ENCODE results near the gene LRTM2.

GRCh38 chr12:1779783-1780182 is 40.6 kb upstream of the LRTM2 start:
- TF ChIP-seq, protein P1, sequence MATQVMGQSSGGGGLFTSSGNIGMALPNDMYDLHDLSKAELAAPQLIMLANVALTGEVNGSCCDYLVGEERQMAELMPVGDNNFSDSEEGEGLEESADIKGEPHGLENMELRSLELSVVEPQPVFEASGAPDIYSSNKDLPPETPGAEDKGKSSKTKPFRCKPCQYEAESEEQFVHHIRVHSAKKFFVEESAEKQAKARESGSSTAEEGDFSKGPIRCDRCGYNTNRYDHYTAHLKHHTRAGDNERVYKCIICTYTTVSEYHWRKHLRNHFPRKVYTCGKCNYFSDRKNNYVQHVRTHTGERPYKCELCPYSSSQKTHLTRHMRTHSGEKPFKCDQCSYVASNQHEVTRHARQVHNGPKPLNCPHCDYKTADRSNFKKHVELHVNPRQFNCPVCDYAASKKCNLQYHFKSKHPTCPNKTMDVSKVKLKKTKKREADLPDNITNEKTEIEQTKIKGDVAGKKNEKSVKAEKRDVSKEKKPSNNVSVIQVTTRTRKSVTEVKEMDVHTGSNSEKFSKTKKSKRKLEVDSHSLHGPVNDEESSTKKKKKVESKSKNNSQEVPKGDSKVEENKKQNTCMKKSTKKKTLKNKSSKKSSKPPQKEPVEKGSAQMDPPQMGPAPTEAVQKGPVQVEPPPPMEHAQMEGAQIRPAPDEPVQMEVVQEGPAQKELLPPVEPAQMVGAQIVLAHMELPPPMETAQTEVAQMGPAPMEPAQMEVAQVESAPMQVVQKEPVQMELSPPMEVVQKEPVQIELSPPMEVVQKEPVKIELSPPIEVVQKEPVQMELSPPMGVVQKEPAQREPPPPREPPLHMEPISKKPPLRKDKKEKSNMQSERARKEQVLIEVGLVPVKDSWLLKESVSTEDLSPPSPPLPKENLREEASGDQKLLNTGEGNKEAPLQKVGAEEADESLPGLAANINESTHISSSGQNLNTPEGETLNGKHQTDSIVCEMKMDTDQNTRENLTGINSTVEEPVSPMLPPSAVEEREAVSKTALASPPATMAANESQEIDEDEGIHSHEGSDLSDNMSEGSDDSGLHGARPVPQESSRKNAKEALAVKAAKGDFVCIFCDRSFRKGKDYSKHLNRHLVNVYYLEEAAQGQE (IDR thresholded peaks at IDR 0.05; ENCODE audit: insufficient replicate concordance, low read depth): no peak
- TF ChIP-seq, protein P2, sequence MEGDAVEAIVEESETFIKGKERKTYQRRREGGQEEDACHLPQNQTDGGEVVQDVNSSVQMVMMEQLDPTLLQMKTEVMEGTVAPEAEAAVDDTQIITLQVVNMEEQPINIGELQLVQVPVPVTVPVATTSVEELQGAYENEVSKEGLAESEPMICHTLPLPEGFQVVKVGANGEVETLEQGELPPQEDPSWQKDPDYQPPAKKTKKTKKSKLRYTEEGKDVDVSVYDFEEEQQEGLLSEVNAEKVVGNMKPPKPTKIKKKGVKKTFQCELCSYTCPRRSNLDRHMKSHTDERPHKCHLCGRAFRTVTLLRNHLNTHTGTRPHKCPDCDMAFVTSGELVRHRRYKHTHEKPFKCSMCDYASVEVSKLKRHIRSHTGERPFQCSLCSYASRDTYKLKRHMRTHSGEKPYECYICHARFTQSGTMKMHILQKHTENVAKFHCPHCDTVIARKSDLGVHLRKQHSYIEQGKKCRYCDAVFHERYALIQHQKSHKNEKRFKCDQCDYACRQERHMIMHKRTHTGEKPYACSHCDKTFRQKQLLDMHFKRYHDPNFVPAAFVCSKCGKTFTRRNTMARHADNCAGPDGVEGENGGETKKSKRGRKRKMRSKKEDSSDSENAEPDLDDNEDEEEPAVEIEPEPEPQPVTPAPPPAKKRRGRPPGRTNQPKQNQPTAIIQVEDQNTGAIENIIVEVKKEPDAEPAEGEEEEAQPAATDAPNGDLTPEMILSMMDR (IDR thresholded peaks at IDR 0.05; ENCODE audit: insufficient read depth, low read length): no peak

All from HL-60 (cell line).